K562 (cell line): ENCODE results near the gene HOXB7. TPM values are rescaled to one million over a fixed set of nuclear protein-coding genes. Genes with fewer than 3 reads are reported as not detected.

ENCODE experiments used
- ARID1B ChIP-seq: fragments of 450-650 bp; IDR thresholded peaks from 2 replicates; pipeline ENCODE4 v1.6.1; 2016; ENCODE audit warnings: antibody characterized with exemption, mild to moderate bottlenecking, inconsistent platforms
- ATF4 ChIP-seq: fragments of 450-650 bp; formaldehyde crosslinking; IDR thresholded peaks from 2 replicates; pipeline ENCODE4 v1.4.0; 2022; ENCODE audit warnings: mild to moderate bottlenecking, moderate library complexity
- BMI1 ChIP-seq: fragments of 150-350 bp; IDR thresholded peaks from 2 replicates; pipeline ENCODE4 v1.6.1; 2014; ENCODE audit warnings: low read length
- CREB5 ChIP-seq: fragments of 250-450 bp; sonication (Bioruptor Pico); IDR thresholded peaks from 2 replicates; pipeline ENCODE4 v1.5.0; 2020; ENCODE audit warnings: mild to moderate bottlenecking
- CTCFL ChIP-seq: IDR thresholded peaks from 2 replicates; pipeline ENCODE4 v1.6.1; 2011; ENCODE audit warnings: borderline replicate concordance, low read depth, mild to moderate bottlenecking, moderate library complexity, low read length; ENCODE audit not compliant: insufficient read depth, poor library complexity, severe bottlenecking
- ELK1 ChIP-seq: sonication (generic); formaldehyde crosslinking; IDR thresholded peaks from 2 replicates; pipeline ENCODE4 v1.8.1; 2022; ENCODE audit warnings: missing genetic modification reagents
- ELK3 ChIP-seq: fragments of 450-650 bp; formaldehyde crosslinking; IDR thresholded peaks from 2 replicates; pipeline ENCODE4 v1.4.0; 2020; ENCODE audit warnings: mild to moderate bottlenecking
- LARP7 ChIP-seq: fragments of 450-650 bp; IDR thresholded peaks from 2 replicates; pipeline ENCODE4 v1.6.1; 2016
- MIER1 ChIP-seq: fragments of 450-650 bp; IDR thresholded peaks from 2 replicates; pipeline ENCODE4 v1.6.1; 2016; ENCODE audit warnings: antibody characterized with exemption, mild to moderate bottlenecking, low read depth
- PRMT5 ChIP-seq: sonication (generic); formaldehyde crosslinking; IDR thresholded peaks from 2 replicates; pipeline ENCODE4 v1.5.0; 2020; ENCODE audit warnings: missing genetic modification reagents
- SLC30A9 ChIP-seq: fragments of 250-450 bp; sonication (Bioruptor Pico); IDR thresholded peaks from 2 replicates; pipeline ENCODE4 v1.8.0; 2022; ENCODE audit warnings: mild to moderate bottlenecking, moderate library complexity
- STAT5B ChIP-seq: fragments of 250-450 bp; sonication (Bioruptor Pico); IDR thresholded peaks from 2 replicates; pipeline ENCODE4 v1.8.0; 2021; ENCODE audit warnings: mild to moderate bottlenecking, inconsistent platforms
- VEZF1 ChIP-seq: fragments of 200-800 bp; sonication (Bioruptor generic); IDR thresholded peaks from 2 replicates; pipeline ENCODE4 v1.6.1; 2017; ENCODE audit warnings: missing genetic modification characterization, missing compliant biosample characterization
- ZFP36 ChIP-seq: fragments of 150-350 bp; IDR thresholded peaks from 2 replicates; pipeline ENCODE4 v1.6.1; 2018; ENCODE audit warnings: low read length, low read depth; ENCODE audit not compliant: partially characterized antibody
- ZNF277 ChIP-seq: fragments of 250-450 bp; sonication (Bioruptor Pico); IDR thresholded peaks from 2 replicates; pipeline ENCODE4 v1.8.0; 2022; ENCODE audit warnings: inconsistent platforms, mild to moderate bottlenecking, moderate library complexity, borderline replicate concordance
- ZNF586 ChIP-seq: fragments of 450-650 bp; formaldehyde crosslinking; conservative IDR thresholded peaks from 2 replicates; pipeline ENCODE4 v1.4.0; 2020; ENCODE audit warnings: mild to moderate bottlenecking, moderate library complexity
- ZNF79 ChIP-seq: fragments of 250-450 bp; sonication (Bioruptor Pico); IDR thresholded peaks from 2 replicates; pipeline ENCODE4 v1.4.0; 2020; ENCODE audit warnings: low read depth, mild to moderate bottlenecking, moderate library complexity
- ZSCAN32 ChIP-seq: fragments of 450-650 bp; formaldehyde crosslinking; IDR thresholded peaks from 2 replicates; pipeline ENCODE4 v1.4.0; 2020; ENCODE audit warnings: mild to moderate bottlenecking, moderate library complexity
- polyA plus RNA-seq, 8 experiments: library from polyadenylated mRNA; depleted of rRNA in 4 of 8; stranded (reverse) in 5 of 8; unstranded in 3 of 8; fragments of >200 nt; fragmentation: Nextera tagmentation in 2 of 8; fragmentation: Illumina TruSeq in 1 of 8; extraction: Ambion mirVana in 2 of 8; extraction: Trizol in 1 of 8; gene quantifications; 2 replicates each; pipeline versions ENCODE4 v1.2.1 to v1.2.3, GENCODE V29; 2011 to 2014; ENCODE audit warnings: inconsistent platforms in 1 of 8, missing spikeins in 1 of 8
- total RNA-seq, 7 experiments: library from RNA; depleted of rRNA in 6 of 7; stranded (reverse); fragments of >200 nt in 6 of 7; fragmentation: Illumina TruSeq in 2 of 7; extraction: Trizol in 2 of 7; gene quantifications; 2 replicates each; pipeline versions ENCODE4 v1.2.1 to v1.2.3, GENCODE V29; 2011 to 2021; ENCODE audit warnings: low replicate concordance in 1 of 7

Gene HOXB7
- total and polyA plus RNA-seq, 9 of the 15 experiments (the other 6 are each of a cell fraction or from before 2014, with no cell fraction given): 5.5 to 16.7 (median 8.3) TPM

GRCh38 chr17:48618256-48618896 lies 7.6 kb upstream of the HOXB7 start (continued):
- TF ChIP-seq ZFP36 (peak; percentile 17), CREB5 (CRISPR knock-in tag) (no peak), STAT5B (CRISPR knock-in tag) (no peak), ELK1 (no peak), ATF4 (CRISPR knock-in tag) (no peak), ZNF79 (CRISPR knock-in tag) (no peak), LARP7 (no peak), VEZF1 (CRISPR knock-in tag) (no peak; the same call in 1 of the 2 replicates), MIER1 (no peak), CTCFL (peak; percentile 82), ZSCAN32 (CRISPR knock-in tag) (no peak), ARID1B (no peak), ELK3 (CRISPR knock-in tag) (no peak), ZNF277 (CRISPR knock-in tag) (no peak), BMI1 (0 out of 2 replicates have a peak, but pooled peaks have one; percentile 20), ZNF586 (CRISPR knock-in tag) (no peak), PRMT5 (CRISPR knock-in tag) (no peak), SLC30A9 (CRISPR knock-in tag) (no peak)
